MM.1S (cell line): Measurements from ENCODE around the gene FIP1L1.

Source experiments
- EZH2 ChIP-seq: fragments of 300-600 bp; sonication (generic); optimal IDR thresholded peaks from 2 replicates; pipeline ENCODE3; 2017; ENCODE audit warnings: low read depth, mild to moderate bottlenecking, antibody characterized with exemption, low read length, mixed read lengths
- TF ChIP-seq, protein P1 (sequence below): fragments of 300-600 bp; sonication (generic); IDR thresholded peaks from 2 replicates; pipeline ENCODE4 v1.5.1; 2016; ENCODE audit warnings: antibody characterized with exemption, low read length, mixed read lengths

DNA sequence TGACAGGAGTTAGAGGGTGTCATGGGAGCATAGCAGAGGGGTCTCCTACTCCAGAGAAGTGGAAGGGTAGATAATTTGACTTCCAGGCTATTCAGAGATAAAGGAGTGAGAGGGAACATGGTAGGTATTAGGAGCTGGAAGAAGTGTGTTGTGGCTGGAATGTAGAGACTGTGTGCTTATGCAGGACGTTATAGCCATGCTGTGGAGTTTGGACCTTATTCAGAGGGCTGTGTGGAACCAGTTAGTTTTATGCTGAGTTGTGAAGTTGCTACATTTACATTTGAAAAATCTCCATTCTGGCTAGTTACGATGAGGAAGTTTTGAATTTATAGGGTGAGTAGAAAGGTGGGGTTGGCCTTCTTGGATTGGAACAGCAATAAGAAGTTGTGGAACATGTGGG is 67.5 kb downstream of the FIP1L1 start:
- TF ChIP-seq, protein P1, sequence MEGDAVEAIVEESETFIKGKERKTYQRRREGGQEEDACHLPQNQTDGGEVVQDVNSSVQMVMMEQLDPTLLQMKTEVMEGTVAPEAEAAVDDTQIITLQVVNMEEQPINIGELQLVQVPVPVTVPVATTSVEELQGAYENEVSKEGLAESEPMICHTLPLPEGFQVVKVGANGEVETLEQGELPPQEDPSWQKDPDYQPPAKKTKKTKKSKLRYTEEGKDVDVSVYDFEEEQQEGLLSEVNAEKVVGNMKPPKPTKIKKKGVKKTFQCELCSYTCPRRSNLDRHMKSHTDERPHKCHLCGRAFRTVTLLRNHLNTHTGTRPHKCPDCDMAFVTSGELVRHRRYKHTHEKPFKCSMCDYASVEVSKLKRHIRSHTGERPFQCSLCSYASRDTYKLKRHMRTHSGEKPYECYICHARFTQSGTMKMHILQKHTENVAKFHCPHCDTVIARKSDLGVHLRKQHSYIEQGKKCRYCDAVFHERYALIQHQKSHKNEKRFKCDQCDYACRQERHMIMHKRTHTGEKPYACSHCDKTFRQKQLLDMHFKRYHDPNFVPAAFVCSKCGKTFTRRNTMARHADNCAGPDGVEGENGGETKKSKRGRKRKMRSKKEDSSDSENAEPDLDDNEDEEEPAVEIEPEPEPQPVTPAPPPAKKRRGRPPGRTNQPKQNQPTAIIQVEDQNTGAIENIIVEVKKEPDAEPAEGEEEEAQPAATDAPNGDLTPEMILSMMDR: no peak
- no peak for TF ChIP-seq EZH2
